ENCODE results near the gene FXR2.

GRCh38 chr17:7583253-7584109 is 31.2 kb downstream of the FXR2 start, which contains the start of gene MPDU1:
- TF ChIP-seq TAF1 (IDR thresholded peaks at IDR 0.05; ENCODE audit: borderline replicate concordance, low read depth, low read length) (peak; percentile 97), MYC (IDR thresholded peaks at IDR 0.05; ENCODE audit: insufficient read depth, insufficient read length, insufficient replicate concordance, low read length, severe bottlenecking) (peak; percentile 43), NFYA (IDR thresholded peaks at IDR 0.05; ENCODE audit: borderline replicate concordance, low read depth, low read length) (no peak), SP1 (IDR thresholded peaks at IDR 0.05; ENCODE audit: low read depth, low read length) (peak; percentile 16), POLR2A (IDR thresholded peaks at IDR 0.05; ENCODE audit: low read depth, low read length) (peak; percentile 96), USF2 (IDR thresholded peaks at IDR 0.05; ENCODE audit: borderline replicate concordance, low read depth, low read length) (no peak), HDAC6 (IDR thresholded peaks at IDR 0.05; ENCODE audit: unreplicated experiment) (no peak), POLR2AphosphoS5 (IDR thresholded peaks at IDR 0.05; ENCODE audit: low read length) (peak; percentile 97), ASH2L (IDR thresholded peaks at IDR 0.05; ENCODE audit: borderline replicate concordance, low read depth) (no peak), SUZ12 (IDR thresholded peaks at IDR 0.05; ENCODE audit: unreplicated experiment) (no peak), ESRRA (IDR thresholded peaks at IDR 0.05; ENCODE audit: low read length) (no peak)
- TF ChIP-seq, protein P1, sequence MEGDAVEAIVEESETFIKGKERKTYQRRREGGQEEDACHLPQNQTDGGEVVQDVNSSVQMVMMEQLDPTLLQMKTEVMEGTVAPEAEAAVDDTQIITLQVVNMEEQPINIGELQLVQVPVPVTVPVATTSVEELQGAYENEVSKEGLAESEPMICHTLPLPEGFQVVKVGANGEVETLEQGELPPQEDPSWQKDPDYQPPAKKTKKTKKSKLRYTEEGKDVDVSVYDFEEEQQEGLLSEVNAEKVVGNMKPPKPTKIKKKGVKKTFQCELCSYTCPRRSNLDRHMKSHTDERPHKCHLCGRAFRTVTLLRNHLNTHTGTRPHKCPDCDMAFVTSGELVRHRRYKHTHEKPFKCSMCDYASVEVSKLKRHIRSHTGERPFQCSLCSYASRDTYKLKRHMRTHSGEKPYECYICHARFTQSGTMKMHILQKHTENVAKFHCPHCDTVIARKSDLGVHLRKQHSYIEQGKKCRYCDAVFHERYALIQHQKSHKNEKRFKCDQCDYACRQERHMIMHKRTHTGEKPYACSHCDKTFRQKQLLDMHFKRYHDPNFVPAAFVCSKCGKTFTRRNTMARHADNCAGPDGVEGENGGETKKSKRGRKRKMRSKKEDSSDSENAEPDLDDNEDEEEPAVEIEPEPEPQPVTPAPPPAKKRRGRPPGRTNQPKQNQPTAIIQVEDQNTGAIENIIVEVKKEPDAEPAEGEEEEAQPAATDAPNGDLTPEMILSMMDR (IDR thresholded peaks at IDR 0.05 in 2 of 3, conservative IDR thresholded peaks at IDR 0.05 in 1 of 3; ENCODE audit: control insufficient read depth in 2 of 3, extremely low read depth in 1 of 3, insufficient read depth in 1 of 3, low read depth in 3 of 3, low read length in 3 of 3) = no peak
- TF ChIP-seq, protein P2, sequence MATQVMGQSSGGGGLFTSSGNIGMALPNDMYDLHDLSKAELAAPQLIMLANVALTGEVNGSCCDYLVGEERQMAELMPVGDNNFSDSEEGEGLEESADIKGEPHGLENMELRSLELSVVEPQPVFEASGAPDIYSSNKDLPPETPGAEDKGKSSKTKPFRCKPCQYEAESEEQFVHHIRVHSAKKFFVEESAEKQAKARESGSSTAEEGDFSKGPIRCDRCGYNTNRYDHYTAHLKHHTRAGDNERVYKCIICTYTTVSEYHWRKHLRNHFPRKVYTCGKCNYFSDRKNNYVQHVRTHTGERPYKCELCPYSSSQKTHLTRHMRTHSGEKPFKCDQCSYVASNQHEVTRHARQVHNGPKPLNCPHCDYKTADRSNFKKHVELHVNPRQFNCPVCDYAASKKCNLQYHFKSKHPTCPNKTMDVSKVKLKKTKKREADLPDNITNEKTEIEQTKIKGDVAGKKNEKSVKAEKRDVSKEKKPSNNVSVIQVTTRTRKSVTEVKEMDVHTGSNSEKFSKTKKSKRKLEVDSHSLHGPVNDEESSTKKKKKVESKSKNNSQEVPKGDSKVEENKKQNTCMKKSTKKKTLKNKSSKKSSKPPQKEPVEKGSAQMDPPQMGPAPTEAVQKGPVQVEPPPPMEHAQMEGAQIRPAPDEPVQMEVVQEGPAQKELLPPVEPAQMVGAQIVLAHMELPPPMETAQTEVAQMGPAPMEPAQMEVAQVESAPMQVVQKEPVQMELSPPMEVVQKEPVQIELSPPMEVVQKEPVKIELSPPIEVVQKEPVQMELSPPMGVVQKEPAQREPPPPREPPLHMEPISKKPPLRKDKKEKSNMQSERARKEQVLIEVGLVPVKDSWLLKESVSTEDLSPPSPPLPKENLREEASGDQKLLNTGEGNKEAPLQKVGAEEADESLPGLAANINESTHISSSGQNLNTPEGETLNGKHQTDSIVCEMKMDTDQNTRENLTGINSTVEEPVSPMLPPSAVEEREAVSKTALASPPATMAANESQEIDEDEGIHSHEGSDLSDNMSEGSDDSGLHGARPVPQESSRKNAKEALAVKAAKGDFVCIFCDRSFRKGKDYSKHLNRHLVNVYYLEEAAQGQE (IDR thresholded peaks at IDR 0.05; ENCODE audit: low read depth, low read length) = peak; percentile 33; the same call in 1 of the 2 replicates
